Endothelial cell of umbilical vein (primary cell): ENCODE measurements around the gene SLC49A3. TPM values are rescaled to one million over a fixed set of nuclear protein-coding genes. Genes with fewer than 3 reads are reported as not detected.

Experiments
- BruUV-seq: library from RNA; stranded (reverse); fragments of 400-500 nt; replicated peaks from 2 replicates; lab custom pipeline; 2021; lab: Mats Ljungman, UMichigan
- CTCF ChIA-PET: fragments of 300-600, 350-600 bp; sonication (Branson Sonifier 250); formaldehyde crosslinking; loops from one replicate; lab custom pipeline; 2021; ENCODE audit warnings: antibody characterized with exemption, inconsistent platforms; lab: Charles Lee
- POLR2A ChIA-PET: fragments of 300-600, 350-600 bp; sonication (Branson Sonifier 250); formaldehyde crosslinking; loops from one replicate; lab custom pipeline; 2021; ENCODE audit warnings: antibody characterized with exemption, inconsistent platforms; lab: Charles Lee
- DNase-seq: peaks from one replicate; pipeline ENCODE4 v3.0.0-alpha.2; 2011; ENCODE audit warnings: low read depth, low spot score
- FAIRE-seq: peaks from 2 replicates; lab custom pipeline; 2011; peaks lifted over from hg19 to GRCh38; lab: Jason Lieb, UNC
- H2AFZ ChIP-seq: 2 replicates; pipeline ENCODE4 v1.6.0; 2012; ENCODE audit warnings: low read depth, low read length, control low read depth, inconsistent platforms
- H3K27ac ChIP-seq: 2 replicates; pipeline ENCODE4 v1.5.1; 2011; ENCODE audit warnings: low read depth, mild to moderate bottlenecking, control low read depth, low read length, moderate library complexity; ENCODE audit not compliant: insufficient read depth
- H3K27me3 ChIP-seq, 2 experiments: 2 replicates each; pipeline versions ENCODE4 v1.6.0 to v1.6.1; 2011; ENCODE audit warnings: low read length in 2 of 2, mixed read lengths in 1 of 2; ENCODE audit not compliant: control insufficient read depth in 2 of 2, insufficient read depth in 2 of 2
- H3K36me3 ChIP-seq, 2 experiments: 2 replicates in 1 of 2; 3 replicates in 1 of 2; pipeline ENCODE4 v1.5.1; 2011; ENCODE audit warnings: low read length in 2 of 2, mild to moderate bottlenecking in 1 of 2, moderate library complexity in 1 of 2; ENCODE audit not compliant: control insufficient read depth in 2 of 2, insufficient read depth in 2 of 2; ENCODE audit errors: extremely low read depth in 1 of 2
- H3K4me1 ChIP-seq: 3 replicates; pipeline ENCODE4 v1.5.1; 2011; ENCODE audit warnings: mild to moderate bottlenecking, low read length; ENCODE audit not compliant: control insufficient read depth, insufficient read depth; ENCODE audit errors: extremely low read depth
- H3K4me2 ChIP-seq: 2 replicates; pipeline ENCODE4 v1.6.1; 2011; ENCODE audit warnings: low read length, control low read depth, mixed read lengths; ENCODE audit not compliant: insufficient read depth
- H3K4me3 ChIP-seq, 3 experiments: fragments of 200-600 bp in 1 of 3; sonication (generic), shearing (Covaris generic) in 1 of 3; replicated peaks in 1 of 3; 2 replicates each; pipeline ENCODE4 v1.5.1; 2011 to 2016; ENCODE audit warnings: control low read depth in 3 of 3, low read length in 3 of 3, mild to moderate bottlenecking in 2 of 3, inconsistent platforms in 1 of 3, low read depth in 1 of 3, moderate library complexity in 1 of 3; ENCODE audit not compliant: insufficient read depth in 1 of 3
- H3K79me2 ChIP-seq: 2 replicates; pipeline ENCODE4 v1.6.0; 2012; ENCODE audit warnings: low read length, inconsistent platforms; ENCODE audit not compliant: control insufficient read depth, insufficient read depth
- H3K9ac ChIP-seq: replicated peaks from 2 replicates; pipeline ENCODE3; 2011; ENCODE audit warnings: low read length, control low read depth; ENCODE audit not compliant: insufficient read depth; ENCODE audit errors: extremely low read depth
- H3K9me1 ChIP-seq: replicated peaks from 3 replicates; pipeline ENCODE4 v1.6.0; 2011; ENCODE audit warnings: mild to moderate bottlenecking, low read length; ENCODE audit not compliant: control insufficient read depth, insufficient read depth; ENCODE audit errors: extremely low read depth
- H3K9me3 ChIP-seq: replicated peaks from 2 replicates; pipeline ENCODE4 v1.5.1; 2012; ENCODE audit warnings: low read length, inconsistent platforms; ENCODE audit not compliant: control insufficient read depth, insufficient read depth
- H4K20me1 ChIP-seq: replicated peaks from 2 replicates; pipeline ENCODE3; 2011; ENCODE audit warnings: mild to moderate bottlenecking, low read length; ENCODE audit not compliant: control insufficient read depth, insufficient read depth; ENCODE audit errors: extremely low read depth
- CTCF ChIP-seq, 2 donors: IDR thresholded peaks; 1 replicate in 1 of 2; 2 replicates in 1 of 2; pipeline ENCODE4 v1.5.1; 2011; ENCODE audit warnings: low read length in 2 of 2, mild to moderate bottlenecking in 2 of 2, moderate library complexity in 2 of 2, control low read depth in 1 of 2, inconsistent platforms in 1 of 2, low read depth in 1 of 2; ENCODE audit not compliant: insufficient read depth in 1 of 2; ENCODE audit errors: extremely low read depth in 1 of 2
- EZH2 ChIP-seq: IDR thresholded peaks from 2 replicates; pipeline ENCODE4 v1.6.1; 2012; ENCODE audit warnings: borderline replicate concordance, low read depth, mild to moderate bottlenecking, moderate library complexity, low read length, inconsistent platforms; ENCODE audit not compliant: severe bottlenecking
- FOS ChIP-seq: IDR thresholded peaks from 2 replicates; pipeline ENCODE4 v1.6.1; 2011; ENCODE audit warnings: mild to moderate bottlenecking, low read length, moderate library complexity, borderline replicate concordance; ENCODE audit not compliant: insufficient read depth
- GATA2 ChIP-seq: IDR thresholded peaks from 2 replicates; pipeline ENCODE4 v1.7.0; 2011; ENCODE audit warnings: low read depth, mild to moderate bottlenecking, moderate library complexity, mixed read lengths, low read length; ENCODE audit not compliant: insufficient read length, insufficient read depth
- JUN ChIP-seq: IDR thresholded peaks from 2 replicates; pipeline ENCODE4 v1.6.1; 2011; ENCODE audit warnings: borderline replicate concordance, low read depth; ENCODE audit not compliant: insufficient read length, insufficient read depth
- MAX ChIP-seq: IDR thresholded peaks from 2 replicates; pipeline ENCODE4 v1.6.1; 2011; ENCODE audit not compliant: insufficient read depth, insufficient read length
- MYC ChIP-seq: IDR thresholded peaks from one replicate; pipeline ENCODE4 v1.6.1; 2011; ENCODE audit warnings: mild to moderate bottlenecking, low read depth, low read length
- POLR2A ChIP-seq: IDR thresholded peaks from 2 replicates; pipeline ENCODE4 v1.6.1; 2012; ENCODE audit warnings: low read depth, mild to moderate bottlenecking, control low read depth, low read length
- POLR2AphosphoS5 ChIP-seq: IDR thresholded peaks from 2 replicates; pipeline ENCODE4 v1.6.1; 2012; ENCODE audit warnings: low read depth, mild to moderate bottlenecking, control low read depth, low read length, moderate library complexity; ENCODE audit not compliant: insufficient read depth
- dilution Hi-C: fragments of 300-500 bp; cut with MboI; formaldehyde crosslinking; loops from one replicate; pipeline ENCODE4 v1.15.0; 2019; ENCODE audit warnings: low sequenced_read_pairs; ENCODE audit not compliant: extremely low pct_ligation_motif_present
- intact Hi-C: fragments of 100-400 bp; cut with micrococcal nuclease; formaldehyde crosslinking; loops from one replicate; pipeline ENCODE4 v1.10.0; 2022
- polyA plus RNA-seq, 4 experiments: library from polyadenylated mRNA; depleted of rRNA in 3 of 4; stranded (reverse) in 3 of 4; unstranded in 1 of 4; fragments of >200 nt; gene quantifications; 2 replicates each; pipeline versions ENCODE4 v1.2.1 to v1.2.3, GENCODE V29; 2011 to 2012; ENCODE audit warnings: missing spikeins in 1 of 4
- total RNA-seq: library from RNA; stranded (reverse); gene quantifications from 2 replicates; pipeline ENCODE4 v1.2.3, GENCODE V29; 2021

SLC49A3 gene
- total and polyA plus RNA-seq, 2 donors (not counting 3 experiments of a cell fraction or from before 2014, with no cell fraction given) = 4.2 to 11.5 TPM

GRCh38 chr4:632926-633325 lies 56.0 kb downstream of the SLC49A3 start:
- dilution Hi-C loops (no loop called here), intact Hi-C loops (no loop called here)
- no TSS peak for BruUV-seq
- no peak for TF ChIP-seq JUN
- TF ChIP-seq POLR2A = no peak
- TF ChIP-seq EZH2 = no peak
- no peak for TF ChIP-seq MYC
- TF ChIP-seq MAX = no peak
- TF ChIP-seq GATA2 = no peak
- no peak for TF ChIP-seq CTCF (IDR thresholded peaks at IDR 0.05; ENCODE audit: extremely low read depth in 1 of 2, insufficient read depth in 1 of 2, low read depth in 1 of 2, low read length in 2 of 2)
- no peak for TF ChIP-seq POLR2AphosphoS5
- TF ChIP-seq FOS = no peak
- Histone ChIP-seq H3K4me2 (no peak overlapping the region), H3K27me3 (no peaks in the 10 kb centered on the region), H4K20me1 (no peaks in the 10 kb centered on the region), H3K27ac (no peak overlapping the region), H3K79me2 (no peaks in the 10 kb centered on the region), H3K9me3 (no peaks in the 10 kb centered on the region), H3K4me1 (no peaks in the 10 kb centered on the region), H3K36me3 (no peaks in the 10 kb centered on the region), H3K9me1 (no peaks in the 10 kb centered on the region), H3K9ac (no peak overlapping the region), H2AFZ (no peak overlapping the region), H3K4me3 (no peak overlapping the region)
- POLR2A ChIA-PET = no interaction called here
- CTCF ChIA-PET = no interaction called here
- FAIRE-seq (no peak), DNase-seq (no peak)
